DND-41 (cell line): ENCODE data around the gene LMAN2.

ENCODE experiments used
- EZH2 ChIP-seq: IDR thresholded peaks from 3 replicates; pipeline ENCODE4 v1.6.1; 2012; ENCODE audit warnings: borderline replicate concordance, low read depth, mild to moderate bottlenecking, moderate library complexity, low read length, inconsistent platforms; ENCODE audit not compliant: severe bottlenecking
- TF ChIP-seq, protein P1 (sequence below): IDR thresholded peaks from 2 replicates; pipeline ENCODE4 v1.5.1; 2012; ENCODE audit warnings: borderline replicate concordance, low read length, moderate library complexity, mild to moderate bottlenecking; ENCODE audit not compliant: poor library complexity, severe bottlenecking; ENCODE audit errors: extremely low read depth

DNA sequence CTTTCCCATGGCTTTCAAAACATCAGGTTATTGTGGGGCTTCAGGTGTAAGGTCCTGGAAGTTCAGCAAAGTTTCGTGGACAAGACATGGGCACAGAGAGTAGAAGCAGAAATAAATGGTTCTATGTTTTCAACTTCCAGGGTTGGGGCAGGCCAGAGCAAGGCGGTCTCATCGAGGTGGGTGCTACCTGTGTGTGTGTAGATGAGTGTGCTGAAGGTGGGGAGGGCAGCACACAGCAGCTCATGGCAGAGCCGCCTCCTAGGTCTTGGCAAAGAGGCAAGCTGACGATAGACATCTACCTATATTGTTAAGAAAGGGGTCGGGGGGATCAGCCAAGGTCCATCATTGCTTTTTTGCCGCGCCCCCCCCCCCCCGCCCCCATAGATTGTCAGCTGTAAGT, 51.8 kb downstream of the LMAN2 start:
- TF ChIP-seq, protein P1, sequence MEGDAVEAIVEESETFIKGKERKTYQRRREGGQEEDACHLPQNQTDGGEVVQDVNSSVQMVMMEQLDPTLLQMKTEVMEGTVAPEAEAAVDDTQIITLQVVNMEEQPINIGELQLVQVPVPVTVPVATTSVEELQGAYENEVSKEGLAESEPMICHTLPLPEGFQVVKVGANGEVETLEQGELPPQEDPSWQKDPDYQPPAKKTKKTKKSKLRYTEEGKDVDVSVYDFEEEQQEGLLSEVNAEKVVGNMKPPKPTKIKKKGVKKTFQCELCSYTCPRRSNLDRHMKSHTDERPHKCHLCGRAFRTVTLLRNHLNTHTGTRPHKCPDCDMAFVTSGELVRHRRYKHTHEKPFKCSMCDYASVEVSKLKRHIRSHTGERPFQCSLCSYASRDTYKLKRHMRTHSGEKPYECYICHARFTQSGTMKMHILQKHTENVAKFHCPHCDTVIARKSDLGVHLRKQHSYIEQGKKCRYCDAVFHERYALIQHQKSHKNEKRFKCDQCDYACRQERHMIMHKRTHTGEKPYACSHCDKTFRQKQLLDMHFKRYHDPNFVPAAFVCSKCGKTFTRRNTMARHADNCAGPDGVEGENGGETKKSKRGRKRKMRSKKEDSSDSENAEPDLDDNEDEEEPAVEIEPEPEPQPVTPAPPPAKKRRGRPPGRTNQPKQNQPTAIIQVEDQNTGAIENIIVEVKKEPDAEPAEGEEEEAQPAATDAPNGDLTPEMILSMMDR, result no peak
- TF ChIP-seq EZH2, result no peak
